RWPE2 (cell line): ENCODE measurements around the gene ADORA1.

Source experiments
- ATAC-seq: fragments of 200-7000 bp; cut with Tn5 transposase; 3 replicates; pipeline ENCODE4 v1.9.1; 2021; ENCODE audit warnings: low read depth
- DNase-seq: peaks from one replicate; pipeline ENCODE4 v3.0.0-alpha.2; 2020; ENCODE audit warnings: low spot score
- H3K27ac ChIP-seq: fragments of 450-650 bp; 2 replicates; pipeline ENCODE4 v1.5.1; 2017; ENCODE audit warnings: mild to moderate bottlenecking; ENCODE audit not compliant: poor library complexity, severe bottlenecking
- H3K27me3 ChIP-seq: fragments of 250-450 bp; sonication (Bioruptor Pico); 2 replicates; pipeline ENCODE4 v1.5.1; 2021; ENCODE audit warnings: mild to moderate bottlenecking, moderate library complexity; ENCODE audit not compliant: insufficient read depth, poor library complexity, severe bottlenecking
- H3K36me3 ChIP-seq: fragments of 250-450 bp; sonication (Bioruptor Pico); 2 replicates; pipeline ENCODE4 v1.5.1; 2020; ENCODE audit warnings: low read depth, mild to moderate bottlenecking, moderate library complexity
- H3K4me1 ChIP-seq: fragments of 250-450 bp; sonication (Bioruptor Pico); 2 replicates; pipeline ENCODE4 v1.5.1; 2021; ENCODE audit warnings: mild to moderate bottlenecking, moderate library complexity; ENCODE audit not compliant: insufficient read depth, poor library complexity, severe bottlenecking
- H3K4me3 ChIP-seq: fragments of 250-450 bp; sonication (Bioruptor Pico); 2 replicates; pipeline ENCODE4 v1.5.1; 2021; ENCODE audit warnings: mild to moderate bottlenecking, moderate library complexity; ENCODE audit not compliant: severe bottlenecking
- H3K9me3 ChIP-seq: fragments of 250-450 bp; sonication (Bioruptor Pico); 2 replicates; pipeline ENCODE4 v1.5.1; 2021; ENCODE audit warnings: mild to moderate bottlenecking, moderate library complexity; ENCODE audit not compliant: severe bottlenecking
- CTCF ChIP-seq: fragments of 450-650 bp; IDR thresholded peaks from one replicate; pipeline ENCODE4 v1.5.1; 2017; ENCODE audit warnings: mild to moderate bottlenecking, moderate library complexity; ENCODE audit not compliant: poor library complexity, severe bottlenecking

Gene ADORA1

GRCh38 chr1:203197625-203198024, 70.1 kb downstream of the ADORA1 start:
- TF ChIP-seq CTCF, result no peak
- Histone ChIP-seq H3K9me3 (no peaks in the 10 kb centered on the region), H3K4me1 (no peaks in the 10 kb centered on the region), H3K27ac (no peak overlapping the region), H3K4me3 (no peak overlapping the region), H3K27me3 (no peaks in the 10 kb centered on the region), H3K36me3 (no peaks in the 10 kb centered on the region)
- no peak for ATAC-seq
- DNase-seq, result no peak

GRCh38 chr1:203199002-203199401, 71.5 kb downstream of the ADORA1 start:
- Histone ChIP-seq H3K27me3 (no peaks in the 10 kb centered on the region), H3K4me1 (no peaks in the 10 kb centered on the region), H3K4me3 (no peak overlapping the region), H3K27ac (no peak overlapping the region), H3K9me3 (no peaks in the 10 kb centered on the region), H3K36me3 (no peaks in the 10 kb centered on the region)
- ATAC-seq, result no peak
- DNase-seq, result no peak
- no peak for TF ChIP-seq CTCF

GRCh38 chr1:203199481-203199815, 71.9 kb downstream of the ADORA1 start:
- H3K9me3 ChIP-seq, result no peaks in the 10 kb centered on the region
- H3K27me3 ChIP-seq, result no peaks in the 10 kb centered on the region
- H3K4me1 ChIP-seq, result no peaks in the 10 kb centered on the region
- DNase-seq, result no peak
- no peak overlapping the region for H3K27ac ChIP-seq
- H3K36me3 ChIP-seq, result no peaks in the 10 kb centered on the region
- no peak for TF ChIP-seq CTCF
- H3K4me3 ChIP-seq, result no peak overlapping the region
- ATAC-seq, result no peak

- Histone ChIP-seq H3K36me3 (no peaks in the 10 kb centered on the region), H3K9me3 (no peaks in the 10 kb centered on the region), H3K27me3 (no peaks in the 10 kb centered on the region), H3K4me3 (no peak overlapping the region), H3K27ac (no peak overlapping the region), H3K4me1 (no peaks in the 10 kb centered on the region)
- no peak for DNase-seq
- TF ChIP-seq CTCF, result no peak
- no peak; the same call in 2 of the 3 replicates for ATAC-seq
Measured at GRCh38 chr1:203199816-203200571, 72.5 kb downstream of the ADORA1 start.

- no peaks in the 10 kb centered on the region for H3K36me3 ChIP-seq
- DNase-seq (no peak), ATAC-seq (no peak)
- no peak overlapping the region for H3K27ac ChIP-seq
- TF ChIP-seq CTCF, result no peak
- no peaks in the 10 kb centered on the region for H3K4me1 ChIP-seq
- H3K4me3 ChIP-seq, result no peak overlapping the region
- H3K9me3 ChIP-seq, result no peaks in the 10 kb centered on the region
- H3K27me3 ChIP-seq, result no peaks in the 10 kb centered on the region
Measured at GRCh38 chr1:203200916-203201315, 73.4 kb downstream of the ADORA1 start.
